GM21619 (cell line): ENCODE data around the gene CFC1B.
"Not testable (repeated sequence)": the region's sequence is repeated elsewhere in the genome, so short reads cannot be mapped to it uniquely, and the experiment has no call there.

Experiments used
- ATAC-seq: cut with Tn5 transposase; IDR thresholded peaks from one replicate; pipeline ENCODE4 v1.9.1; 2021; ENCODE audit not compliant: unreplicated experiment

Gene CFC1B

GRCh38 chr2:130520992-130521391, at the start of gene CFC1B:
Gene CFC1B, plus strand, starts transcription at chr2:130521222. Its CDS starts 263 bp downstream, at chr2:130521485.
- not testable (repeated sequence) for ATAC-seq

GRCh38 chr2:130491073-130491472, 29.9 kb upstream of the CFC1B start:
- not testable (repeated sequence) for ATAC-seq

- not testable (repeated sequence) for ATAC-seq
Observed at GRCh38 chr2:130509228-130509627, 11.8 kb upstream of the CFC1B start, which contains the start of gene POTEI. Gene POTEI, minus strand, starts transcription at chr2:130509328. Its CDS starts 93 bp downstream, at chr2:130509235.

GRCh38 chr2:130510807-130511746, 9.9 kb upstream of the CFC1B start:
- not testable (repeated sequence) for ATAC-seq

DNA sequence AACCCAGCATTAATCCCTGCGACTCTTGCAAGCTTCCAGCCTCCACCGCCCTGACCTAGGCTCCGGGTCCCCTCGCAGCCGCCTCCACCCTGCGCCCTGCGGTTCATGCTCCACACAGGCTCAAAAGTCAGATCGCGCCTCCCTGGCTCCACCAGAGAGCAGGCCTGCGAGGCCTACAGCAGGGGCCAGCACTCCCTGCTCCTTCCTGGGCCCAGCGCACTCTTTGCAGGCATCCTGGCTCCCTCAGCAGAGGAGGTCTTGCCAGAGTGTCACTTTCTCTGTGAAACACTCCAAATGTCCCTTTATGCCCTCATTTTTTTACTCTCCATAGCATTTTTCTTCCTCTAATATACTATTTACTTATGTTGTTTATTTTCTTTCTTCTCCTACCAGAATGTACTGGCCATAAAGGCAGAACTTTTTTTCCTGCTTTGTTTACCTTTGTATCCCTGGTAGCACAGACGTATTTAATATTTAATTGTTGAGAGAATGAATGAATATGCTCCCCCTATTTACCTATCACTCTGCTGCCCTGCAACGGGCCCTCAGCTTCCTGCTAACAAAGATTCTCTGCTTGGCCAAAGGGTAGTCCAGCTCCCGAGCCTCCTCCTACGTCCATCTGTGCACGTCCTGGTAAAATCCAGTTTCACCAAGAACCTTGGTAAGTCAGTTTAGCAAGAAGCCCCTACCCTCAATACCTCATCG, 9.1 kb upstream of the CFC1B start:
- not testable (repeated sequence) for ATAC-seq

DNA sequence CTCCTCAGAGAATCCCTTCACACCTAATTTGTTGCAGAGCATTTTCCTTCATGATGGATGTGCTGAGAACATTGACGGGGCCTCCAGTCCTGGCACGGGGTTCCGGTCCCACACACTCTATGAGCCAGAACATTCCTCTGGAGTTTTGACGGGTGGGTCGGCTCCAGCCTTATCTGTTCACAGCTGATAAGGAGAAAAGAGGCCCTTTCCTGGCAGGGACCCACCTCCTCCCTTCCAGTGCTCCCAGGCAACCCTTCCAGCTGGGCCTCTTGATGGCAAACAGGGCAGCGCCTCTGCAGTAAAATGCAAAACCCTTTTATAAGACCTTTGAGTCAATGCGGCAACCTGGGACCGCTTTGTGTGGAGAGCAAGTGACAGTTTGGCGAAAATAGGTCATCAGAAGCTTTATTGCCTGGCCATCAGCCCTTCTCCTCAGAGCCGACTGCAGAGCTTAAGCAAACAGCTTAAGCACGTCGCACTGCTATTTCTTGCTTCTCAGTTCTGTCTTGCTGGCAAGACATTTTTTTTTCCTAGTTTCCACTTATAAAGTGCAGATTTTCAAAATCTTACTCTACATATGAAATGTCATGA, 2.4 kb upstream of the CFC1B start:
- not testable (repeated sequence) for ATAC-seq

GRCh38 chr2:130522390-130522789, 1.4 kb downstream of the CFC1B start:
- not testable (repeated sequence) for ATAC-seq

- not testable (repeated sequence) for ATAC-seq
Observed at GRCh38 chr2:130527365-130527967, 6.4 kb downstream of the CFC1B start.

GRCh38 chr2:130529545-130529944, 8.5 kb downstream of the CFC1B start:
- ATAC-seq = not testable (repeated sequence)

GRCh38 chr2:130530212-130530611, 9.2 kb downstream of the CFC1B start:
- ATAC-seq = not testable (repeated sequence)

- ATAC-seq = peak; percentile 92
Observed at GRCh38 chr2:130531225-130531624, 10.2 kb downstream of the CFC1B start.

- ATAC-seq = peak; percentile 34
Observed at GRCh38 chr2:130531672-130532071, 10.7 kb downstream of the CFC1B start.

DNA sequence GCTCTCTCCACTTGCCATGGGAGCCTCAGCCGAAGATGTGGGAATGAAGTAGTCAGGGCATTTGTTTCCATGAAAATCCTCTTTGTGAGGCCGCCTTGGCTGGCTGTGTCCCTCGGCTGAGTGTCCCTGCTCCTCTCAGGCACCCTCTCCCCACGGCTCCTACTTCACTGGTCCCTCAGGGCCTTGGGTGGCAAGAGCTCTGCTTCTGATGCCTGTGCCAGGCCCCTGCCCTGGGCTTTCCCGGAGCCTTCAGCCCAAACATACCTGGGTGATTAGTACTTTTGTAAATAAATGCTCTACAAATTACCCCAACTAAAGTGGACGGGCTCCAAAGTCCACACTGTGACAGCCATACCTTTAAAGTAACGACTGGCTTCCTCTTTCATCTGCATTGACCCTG, 15.6 kb downstream of the CFC1B start:
- ATAC-seq = not testable (repeated sequence)

- not testable (repeated sequence) for ATAC-seq
Observed at GRCh38 chr2:130538271-130538670, 17.2 kb downstream of the CFC1B start.

- ATAC-seq = not testable (repeated sequence)
Observed at GRCh38 chr2:130542789-130543188, 21.8 kb downstream of the CFC1B start.

DNA sequence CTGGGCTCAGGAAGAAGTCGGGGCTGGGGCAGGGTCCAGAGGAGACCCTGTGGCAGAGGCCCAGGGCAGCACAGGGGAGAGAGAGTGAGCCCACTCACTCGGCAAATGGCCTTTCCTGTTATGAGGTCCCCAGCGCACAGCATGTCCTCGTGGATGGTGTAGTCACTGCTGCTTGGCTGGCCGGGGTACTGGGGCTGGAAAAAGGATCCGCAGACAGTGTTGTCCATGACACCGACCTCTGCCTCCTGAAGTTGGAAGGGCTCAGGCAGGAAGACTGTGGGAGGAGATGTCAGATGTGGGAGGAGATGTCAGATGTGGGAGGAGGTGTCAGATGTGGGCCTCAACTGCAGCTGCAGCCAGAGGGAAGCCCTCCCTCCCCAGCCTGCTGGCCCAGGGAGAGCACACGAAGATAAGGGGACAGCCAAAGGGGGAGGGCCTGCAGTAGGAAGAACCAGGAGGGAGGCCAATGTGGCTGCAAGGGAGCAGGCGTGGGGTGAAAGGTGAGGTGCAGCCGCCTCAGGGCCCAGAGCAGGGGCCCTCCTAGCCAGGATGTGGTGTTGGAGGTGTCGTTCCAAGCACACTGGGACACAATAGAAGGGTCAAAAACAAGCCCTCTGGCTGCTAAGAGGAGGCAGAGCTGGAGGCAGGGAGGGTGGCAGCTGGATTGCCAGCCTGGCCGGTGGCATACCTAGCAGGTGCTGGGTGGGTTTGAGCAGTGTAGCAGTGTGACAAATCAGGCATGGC, 22.9 kb downstream of the CFC1B start:
- not testable (repeated sequence) for ATAC-seq

DNA sequence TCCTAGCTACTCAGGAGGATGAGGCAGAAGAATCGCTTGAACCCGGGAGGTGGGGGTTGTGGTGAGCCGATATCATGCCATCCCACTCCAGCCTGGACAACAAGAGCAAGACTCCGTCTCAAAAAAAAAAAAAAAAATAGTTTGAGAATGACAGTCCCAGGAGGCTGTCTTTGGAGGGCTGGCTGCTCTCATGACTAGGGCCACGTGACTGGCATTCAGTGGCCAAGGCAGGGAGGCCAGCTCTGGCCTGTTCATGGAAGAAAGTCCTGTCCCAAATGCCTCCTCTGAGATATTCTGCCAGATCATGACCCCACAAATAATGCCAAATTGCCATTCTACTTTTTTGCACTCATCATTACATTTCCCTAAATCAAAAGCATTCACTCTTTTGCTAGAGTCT, 24.0 kb downstream of the CFC1B start:
- not testable (repeated sequence) for ATAC-seq

DNA sequence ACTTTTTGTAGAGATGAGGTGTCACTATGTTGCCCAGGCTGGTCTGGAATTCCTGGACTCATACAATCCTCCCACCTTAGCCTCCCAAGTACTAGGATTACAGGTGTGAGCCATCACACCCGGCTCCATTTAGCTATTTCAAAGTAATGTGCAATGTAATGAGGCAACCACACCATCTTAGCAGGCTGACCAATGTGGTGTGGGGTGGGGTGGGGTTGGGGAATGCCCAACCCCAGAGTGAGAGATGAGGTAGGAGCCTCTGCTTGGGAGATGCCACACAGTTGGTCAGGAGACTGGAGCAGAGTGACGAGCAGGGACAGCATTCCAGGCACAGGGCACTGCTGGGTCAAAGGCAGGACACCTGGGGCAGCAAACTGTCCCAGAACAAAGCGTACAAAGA, 27.4 kb downstream of the CFC1B start:
- ATAC-seq = not testable (repeated sequence)

- not testable (repeated sequence) for ATAC-seq
Observed at GRCh38 chr2:130549475-130549874, 28.5 kb downstream of the CFC1B start.

- not testable (repeated sequence) for ATAC-seq
Observed at GRCh38 chr2:130554178-130554577, 33.2 kb downstream of the CFC1B start.
